NCI-H524 treated with DMSO at 0.1 percent for 48 hours (cell line): ENCODE measurements around the gene MYLK3.

Source experiments
- DNase-seq: peaks from one replicate; lab custom pipeline; 2025; lab: John Stamatoyannopoulos, UW

Gene MYLK3

GRCh38 chr16:46757339-46758050, 9.4 kb upstream of the MYLK3 start:
- no peak for DNase-seq

GRCh38 chr16:46756772-46757171, 8.6 kb upstream of the MYLK3 start:
- no peak for DNase-seq

GRCh38 chr16:46753015-46753414, 4.9 kb upstream of the MYLK3 start:
- no peak for DNase-seq

- no peak for DNase-seq
Measured at GRCh38 chr16:46751381-46751780, 3.2 kb upstream of the MYLK3 start.

- no peak for DNase-seq
Measured at GRCh38 chr16:46748775-46749705, 896 bp upstream of the MYLK3 start.

- no peak for DNase-seq
Measured at GRCh38 chr16:46746821-46747776, 1.0 kb downstream of the MYLK3 start.

GRCh38 chr16:46745617-46746016, 2.5 kb downstream of the MYLK3 start:
- DNase-seq = no peak

- DNase-seq = no peak
Measured at GRCh38 chr16:46743232-46743719, 4.9 kb downstream of the MYLK3 start.

- no peak for DNase-seq
Measured at GRCh38 chr16:46739934-46740333, 8.2 kb downstream of the MYLK3 start.

GRCh38 chr16:46737621-46738214, 10.4 kb downstream of the MYLK3 start:
- DNase-seq = no peak

GRCh38 chr16:46736695-46737094, 11.4 kb downstream of the MYLK3 start:
- DNase-seq = no peak

GRCh38 chr16:46733319-46733830, 14.8 kb downstream of the MYLK3 start:
- no peak for DNase-seq

- DNase-seq = no peak
Measured at GRCh38 chr16:46732561-46732960, 15.6 kb downstream of the MYLK3 start.

- DNase-seq = no peak
Measured at GRCh38 chr16:46731691-46732555, 16.2 kb downstream of the MYLK3 start.

GRCh38 chr16:46730801-46731690, 17.1 kb downstream of the MYLK3 start:
- DNase-seq = no peak

GRCh38 chr16:46730126-46730525, 18.0 kb downstream of the MYLK3 start:
- no peak for DNase-seq

- no peak for DNase-seq
Measured at GRCh38 chr16:46729326-46729995, 18.7 kb downstream of the MYLK3 start.

- no peak for DNase-seq
Measured at GRCh38 chr16:46728806-46729205, 19.3 kb downstream of the MYLK3 start.

GRCh38 chr16:46727630-46728029, 20.5 kb downstream of the MYLK3 start:
- DNase-seq = no peak
